ENCODE results near the gene CYRIA.

CYRIA gene

DNA sequence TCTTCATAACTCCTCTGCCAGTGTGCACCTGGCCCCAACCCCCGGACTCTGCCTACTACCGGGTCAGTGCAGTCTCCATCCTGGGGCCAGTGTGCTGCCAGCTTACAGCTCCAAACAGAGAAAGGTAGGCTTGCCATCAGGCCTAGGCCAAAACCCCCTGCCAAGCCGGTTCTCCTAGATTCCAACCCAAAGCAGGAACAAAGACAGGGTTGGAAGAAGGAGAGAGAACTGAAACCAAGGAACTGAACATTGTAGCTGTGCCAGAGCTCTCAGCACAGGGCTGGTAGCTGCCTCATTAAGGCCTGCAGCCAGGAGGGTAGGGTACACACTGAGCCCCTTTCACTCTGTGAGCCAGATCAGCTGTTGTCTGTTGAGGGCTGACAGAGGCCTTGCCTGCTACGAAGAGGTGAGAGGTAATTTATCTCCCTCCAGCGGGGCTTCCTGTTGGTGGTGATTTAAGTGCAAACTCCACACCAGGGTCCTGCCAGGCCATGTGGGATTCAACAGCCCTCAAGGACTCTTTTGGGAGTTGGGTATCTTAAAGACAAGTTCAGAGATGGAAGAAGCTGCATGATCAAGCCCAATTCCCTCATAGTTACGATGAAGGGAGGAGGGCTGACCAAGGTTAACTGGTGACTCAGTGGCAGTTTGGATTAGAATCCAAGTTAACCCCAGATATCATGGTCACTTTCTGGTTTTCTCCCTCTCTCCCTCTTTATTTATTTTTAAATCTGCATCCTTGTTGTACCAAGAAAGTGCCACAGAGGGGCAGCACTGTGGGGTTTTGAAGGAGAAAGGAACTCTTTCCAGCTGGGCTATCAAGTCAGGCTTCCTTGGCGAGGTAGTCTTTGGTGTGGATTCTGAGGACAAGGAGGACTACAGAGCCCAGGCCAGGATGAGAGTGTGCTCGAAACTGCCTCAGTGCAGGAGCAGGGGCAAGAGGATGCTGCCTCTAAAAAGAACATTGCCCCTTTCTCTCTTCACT is 48.1 kb downstream of the CYRIA start:
- Histone ChIP-seq H3K9me3 (ENCODE audit: insufficient read depth, low read length) (no peaks in the 10 kb centered on the region), H3K36me3 (ENCODE audit: low read length) (no peaks in the 10 kb centered on the region), H3K27ac (ENCODE audit: low read depth, low read length) (no peak overlapping the region), H3K27me3 (ENCODE audit: low read length) (no peaks in the 10 kb centered on the region), H3K9me2 (replicated peaks; ENCODE audit: insufficient read depth, low read length) (no peaks in the 10 kb centered on the region), H3K79me2 (ENCODE audit: insufficient read depth, low read length) (no peaks in the 10 kb centered on the region), H3F3A (ENCODE audit: insufficient read depth) (no peaks in the 10 kb centered on the region), H2AFZ (ENCODE audit: low read depth, low read length, severe bottlenecking) (no peak overlapping the region), H3K4me3 (ENCODE audit: insufficient read depth, low read length, poor library complexity, severe bottlenecking) (no peak overlapping the region), H4K20me1 (ENCODE audit: low read depth, low read length) (no peaks in the 10 kb centered on the region), H3K4me2 (ENCODE audit: low read depth, low read length, poor library complexity, severe bottlenecking) (no peak overlapping the region), H3K9ac (ENCODE audit: low read length) (no peak overlapping the region)
- TF ChIP-seq, protein P1, sequence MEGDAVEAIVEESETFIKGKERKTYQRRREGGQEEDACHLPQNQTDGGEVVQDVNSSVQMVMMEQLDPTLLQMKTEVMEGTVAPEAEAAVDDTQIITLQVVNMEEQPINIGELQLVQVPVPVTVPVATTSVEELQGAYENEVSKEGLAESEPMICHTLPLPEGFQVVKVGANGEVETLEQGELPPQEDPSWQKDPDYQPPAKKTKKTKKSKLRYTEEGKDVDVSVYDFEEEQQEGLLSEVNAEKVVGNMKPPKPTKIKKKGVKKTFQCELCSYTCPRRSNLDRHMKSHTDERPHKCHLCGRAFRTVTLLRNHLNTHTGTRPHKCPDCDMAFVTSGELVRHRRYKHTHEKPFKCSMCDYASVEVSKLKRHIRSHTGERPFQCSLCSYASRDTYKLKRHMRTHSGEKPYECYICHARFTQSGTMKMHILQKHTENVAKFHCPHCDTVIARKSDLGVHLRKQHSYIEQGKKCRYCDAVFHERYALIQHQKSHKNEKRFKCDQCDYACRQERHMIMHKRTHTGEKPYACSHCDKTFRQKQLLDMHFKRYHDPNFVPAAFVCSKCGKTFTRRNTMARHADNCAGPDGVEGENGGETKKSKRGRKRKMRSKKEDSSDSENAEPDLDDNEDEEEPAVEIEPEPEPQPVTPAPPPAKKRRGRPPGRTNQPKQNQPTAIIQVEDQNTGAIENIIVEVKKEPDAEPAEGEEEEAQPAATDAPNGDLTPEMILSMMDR (IDR thresholded peaks at IDR 0.05; ENCODE audit: insufficient read depth, low read length, poor library complexity, severe bottlenecking): no peak
- TF ChIP-seq EZH2phosphoT487 (conservative IDR thresholded peaks at IDR 0.05; ENCODE audit: low read length): no peak
